B cell (primary cell): ENCODE results near the gene CTSO. TPM values are rescaled to one million over a fixed set of nuclear protein-coding genes. Genes with fewer than 3 reads are reported as not detected.

Experiments used
- ATAC-seq: fragments of 200-7000 bp; cut with Tn5 transposase; one replicate; pipeline ENCODE4 v1.10.0; 2021; ENCODE audit warnings: low read depth, mild to moderate bottlenecking, moderate number of reproducible peaks, moderate library complexity
- CTCF ChIA-PET: fragments of 350-600 bp; sonication (Branson Sonifier 250); formaldehyde crosslinking; loops from one replicate; lab custom pipeline; 2021; ENCODE audit warnings: antibody characterized with exemption, inconsistent platforms; lab: Charles Lee
- POLR2A ChIA-PET: fragments of 350-600 bp; sonication (Branson Sonifier 250); formaldehyde crosslinking; loops from one replicate; lab custom pipeline; 2021; ENCODE audit warnings: antibody characterized with exemption; lab: Charles Lee
- DNase-seq: peaks from one replicate; pipeline ENCODE4 v3.0.0; 2013
- H2AFZ ChIP-seq: 2 replicates; pipeline ENCODE4 v1.6.1; 2012; ENCODE audit warnings: mild to moderate bottlenecking, low read depth, low read length; ENCODE audit not compliant: insufficient read depth, poor library complexity, severe bottlenecking
- H3K27ac ChIP-seq, 2 donors: 1 replicate in 1 of 2; 2 replicates in 1 of 2; pipeline ENCODE4 v1.5.1; 2012 to 2013; ENCODE audit warnings: low read length in 2 of 2, mild to moderate bottlenecking in 2 of 2, moderate library complexity in 1 of 2
- H3K27me3 ChIP-seq, 4 experiments: fragments of 200-600 bp in 1 of 4; sonication (generic) in 1 of 4; replicated peaks in 1 of 4; 1 replicate in 2 of 4; 2 replicates in 2 of 4; pipeline versions ENCODE4 v1.6.1 to v1.7.0; 2013 to 2016; ENCODE audit warnings: low read length in 3 of 4, mild to moderate bottlenecking in 2 of 4, mixed read lengths in 1 of 4, moderate library complexity in 1 of 4; ENCODE audit not compliant: insufficient read depth in 4 of 4, control insufficient read depth in 3 of 4; ENCODE audit errors: control extremely low read depth in 1 of 4
- H3K36me3 ChIP-seq, 2 experiments: replicated peaks in 1 of 2; 1 replicate in 1 of 2; 2 replicates in 1 of 2; pipeline versions ENCODE4 v1.6.1 to v1.7.1; 2013; ENCODE audit warnings: low read length in 1 of 2; ENCODE audit not compliant: insufficient read depth in 2 of 2, control insufficient read depth in 1 of 2; ENCODE audit errors: control extremely low read depth in 1 of 2, extremely low read depth in 1 of 2
- H3K4me1 ChIP-seq, 2 donors: fragments of 200-600 bp in 1 of 2; sonication (generic) in 1 of 2; 1 replicate in 1 of 2; 2 replicates in 1 of 2; pipeline versions ENCODE4 v1.5.1 to v1.6.1; 2013 to 2017; ENCODE audit warnings: low read length in 2 of 2; ENCODE audit not compliant: control insufficient read depth in 2 of 2, insufficient read depth in 2 of 2
- H3K4me2 ChIP-seq: replicated peaks from 2 replicates; pipeline ENCODE3; 2012; ENCODE audit warnings: mild to moderate bottlenecking, low read depth, low read length; ENCODE audit not compliant: poor library complexity, severe bottlenecking
- H3K4me3 ChIP-seq, 5 experiments: fragments of 200-600 bp in 1 of 5; sonication (generic) in 1 of 5; 1 replicate in 3 of 5; 2 replicates in 2 of 5; pipeline versions ENCODE4 v1.5.1 to v1.7.0; 2011 to 2016; ENCODE audit warnings: low read length in 4 of 5, mild to moderate bottlenecking in 4 of 5, low read depth in 2 of 5, control low read depth in 1 of 5, moderate library complexity in 1 of 5; ENCODE audit not compliant: insufficient read depth in 1 of 5; ENCODE audit errors: control extremely low read depth in 1 of 5, extremely low read depth in 1 of 5
- H3K79me2 ChIP-seq: fragments of 200-600 bp; sonication (generic); one replicate; pipeline ENCODE4 v1.6.0; 2016; ENCODE audit warnings: low read length; ENCODE audit not compliant: control insufficient read depth, insufficient read depth
- H3K9ac ChIP-seq: fragments of 200-600 bp; sonication (generic); 2 replicates; pipeline ENCODE4 v1.6.1; 2017; ENCODE audit warnings: mild to moderate bottlenecking, low read length, moderate library complexity
- H3K9me3 ChIP-seq, 3 donors: one replicate each; pipeline versions ENCODE4 v1.6.1 to v1.7.1; 2013; ENCODE audit warnings: low read length in 2 of 3; ENCODE audit not compliant: control insufficient read depth in 2 of 3, insufficient read depth in 1 of 3; ENCODE audit errors: control extremely low read depth in 1 of 3
- H4K20me1 ChIP-seq: 2 replicates; pipeline ENCODE4 v1.6.0; 2012; ENCODE audit warnings: mild to moderate bottlenecking, low read length; ENCODE audit not compliant: insufficient read depth, control insufficient read depth, poor library complexity, severe bottlenecking
- H3K27ac Mint-ChIP-seq: one replicate; pipeline ENCODE4 v1.8.0; 2021; ENCODE audit warnings: mixed read lengths
- H3K27me3 Mint-ChIP-seq: one replicate; pipeline ENCODE4 v1.8.0; 2021; ENCODE audit warnings: mixed read lengths
- H3K4me1 Mint-ChIP-seq: one replicate; pipeline ENCODE4 v1.8.0; 2021; ENCODE audit warnings: mixed read lengths
- H3K4me3 Mint-ChIP-seq: one replicate; pipeline ENCODE4 v1.8.0; 2021; ENCODE audit warnings: mixed read lengths
- H3K9me3 Mint-ChIP-seq: one replicate; pipeline ENCODE4 v1.8.0; 2022; ENCODE audit warnings: mixed read lengths; ENCODE audit not compliant: insufficient read depth
- CTCF ChIP-seq: fragments of 200-600 bp; IDR thresholded peaks from one replicate; pipeline ENCODE4 v1.8.0; 2022; ENCODE audit warnings: antibody characterized with exemption, mild to moderate bottlenecking
- EZH2 ChIP-seq: IDR thresholded peaks from 2 replicates; pipeline ENCODE4 v1.6.1; 2012; ENCODE audit warnings: borderline replicate concordance, low read depth, mild to moderate bottlenecking, moderate library complexity, low read length; ENCODE audit not compliant: insufficient read depth, poor library complexity, severe bottlenecking
- WGBS: methylation state at CpG from one replicate; pipeline ENCODE4 v1.1.5; 2013; ENCODE audit warnings: missing lambda C conversion rate; ENCODE audit not compliant: insufficient coverage; 5-methylcytosine and 5-hydroxymethylcytosine counted together
- intact Hi-C: fragments of 100-400 bp; cut with micrococcal nuclease; formaldehyde crosslinking; loops from one replicate; pipeline ENCODE4 v1.10.0; 2022
- polyA plus RNA-seq: library from polyadenylated mRNA; depleted of rRNA; stranded (reverse); fragments of >200 nt; gene quantifications from 2 replicates; pipeline ENCODE4 v1.2.3, GENCODE V29; 2012
- total RNA-seq, 2 donors: library from RNA; stranded (reverse); fragments of 120-200 nt in 1 of 2; gene quantifications; 1 replicate in 1 of 2; 2 replicates in 1 of 2; pipeline versions ENCODE4 v1.2.3 to v1.2.4, GENCODE V29; 2013 to 2022

The CTSO gene
- total and polyA plus RNA-seq, 2 donors (not counting 1 experiment from before 2014, with no cell fraction given), result 8.5 to 15.5 TPM

- no peaks in the 10 kb centered on the region for H3K4me1 Mint-ChIP-seq
- POLR2A ChIA-PET, result no interaction called here
- Histone ChIP-seq H3K27ac (no peak overlapping the region), H3K79me2 (no peaks in the 10 kb centered on the region), H3K4me2 (no peak overlapping the region), H3K9me3 (no peaks in the 10 kb centered on the region), H2AFZ (no peak overlapping the region), H3K36me3 (no peaks in the 10 kb centered on the region), H3K4me1 (no peaks in the 10 kb centered on the region), H3K27me3 (no peaks in the 10 kb centered on the region), H4K20me1 (no peaks in the 10 kb centered on the region), H3K4me3 (no peak overlapping the region), H3K9ac (no peak overlapping the region)
- H3K27ac Mint-ChIP-seq, result no peak overlapping the region
- H3K27me3 Mint-ChIP-seq, result peaks cover 3% of the 10 kb centered on the region
- no peak for TF ChIP-seq CTCF
- TF ChIP-seq EZH2, result no peak
- WGBS, result 100% methylated on average over 2 of the region's 2 CpGs
- ATAC-seq (no peak), DNase-seq (no peak)
- CTCF ChIA-PET, result no interaction called here
- intact Hi-C loops, result no loop called here
- H3K4me3 Mint-ChIP-seq, result no peak overlapping the region
- peaks cover 8% of the 10 kb centered on the region for H3K9me3 Mint-ChIP-seq
These were observed 21.8 kb upstream of the CTSO start for GRCh38 chr4:155975511-155975910.

- peaks cover 3% of the 10 kb centered on the region for H3K27me3 Mint-ChIP-seq
- POLR2A ChIA-PET, result no interaction called here
- no peaks in the 10 kb centered on the region for H3K79me2 ChIP-seq
- no peak overlapping the region for H3K27ac ChIP-seq
- CTCF ChIA-PET, result no interaction called here
- no peak overlapping the region for H3K4me3 ChIP-seq
- H2AFZ ChIP-seq, result no peak overlapping the region
- intact Hi-C loops, result no loop called here
- no peak overlapping the region for H3K4me3 Mint-ChIP-seq
- DNase-seq, result no peak
- TF ChIP-seq CTCF (no peak), EZH2 (no peak)
- H3K4me2 ChIP-seq, result no peak overlapping the region
- H4K20me1 ChIP-seq, result no peaks in the 10 kb centered on the region
- WGBS, result 65% methylated on average over 3 of the region's 3 CpGs
- H3K27ac Mint-ChIP-seq, result no peak overlapping the region
- H3K9me3 ChIP-seq, result no peaks in the 10 kb centered on the region
- no peaks in the 10 kb centered on the region for H3K4me1 ChIP-seq
- no peak overlapping the region for H3K9ac ChIP-seq
- no peaks in the 10 kb centered on the region for H3K36me3 ChIP-seq
- H3K4me1 Mint-ChIP-seq, result no peaks in the 10 kb centered on the region
- ATAC-seq, result no peak
- H3K27me3 ChIP-seq, result no peaks in the 10 kb centered on the region
- H3K9me3 Mint-ChIP-seq, result peaks cover 7% of the 10 kb centered on the region
These were observed 21.3 kb upstream of the CTSO start for GRCh38 chr4:155974996-155975395.
